Measurements from ENCODE around the gene NACA2.

DNA sequence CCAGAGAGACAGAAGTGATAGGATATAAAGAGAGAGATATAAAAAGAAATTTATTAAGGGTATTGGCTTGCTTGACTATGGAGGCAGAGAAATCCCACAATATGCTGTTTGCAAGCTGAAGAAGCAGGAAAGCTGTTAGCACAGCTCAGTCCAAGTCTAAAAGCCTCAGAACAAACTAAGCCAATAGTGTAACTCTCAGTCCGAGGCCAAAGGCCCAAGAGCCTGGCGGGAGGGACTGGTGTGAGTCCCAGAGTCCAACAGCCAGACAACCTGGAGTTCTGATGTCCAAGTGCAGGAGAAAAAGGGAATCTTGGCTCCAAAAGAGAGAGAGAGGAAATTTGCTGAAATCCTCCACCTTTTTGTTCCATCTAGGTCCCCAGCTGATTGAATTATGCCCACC, 30.3 kb upstream of the NACA2 start:
- no peak for TF ChIP-seq POLR2A (IDR thresholded peaks at IDR 0.05; ENCODE audit: low read depth, low read length)
- TF ChIP-seq POLR2AphosphoS5 (IDR thresholded peaks at IDR 0.05; ENCODE audit: low read depth, low read length), result no peak
- no peak for TF ChIP-seq TAF1 (IDR thresholded peaks at IDR 0.05; ENCODE audit: low read depth, low read length)
- no peak for TF ChIP-seq SPI1 (IDR thresholded peaks at IDR 0.05; ENCODE audit: low read depth, low read length)
- no peak for TF ChIP-seq PAX5 (IDR thresholded peaks at IDR 0.05; ENCODE audit: insufficient read depth, low read length, severe bottlenecking)
